ENCODE results near the gene LASP1.
A peak's percentile ranks its signal among the peaks of the same experiment; 100 is the strongest.

Gene LASP1

DNA sequence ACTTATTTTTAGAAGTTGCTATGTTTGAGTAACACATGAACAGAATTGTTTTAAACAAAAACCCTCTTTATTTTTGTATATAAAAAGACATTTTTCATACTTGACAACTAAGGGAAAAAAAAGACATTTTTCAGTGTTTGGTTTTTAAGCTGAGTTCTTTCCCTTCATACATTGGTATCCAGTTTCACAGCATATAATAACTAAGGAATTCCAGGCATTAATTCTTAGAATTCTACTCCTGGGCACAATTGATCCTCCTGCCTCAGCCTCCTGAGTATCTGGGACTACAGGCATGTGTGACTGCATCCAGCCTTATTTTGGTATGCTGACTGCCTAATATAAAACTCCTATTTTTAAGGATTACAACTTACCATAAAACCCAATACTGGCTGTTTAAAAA is 88.9 kb downstream of the LASP1 start:
- ChIA-PET POLR2A (interaction anchor here (0.6 to 1.7 kb wide), 9 partner anchors 8 to 206 kb away, joined by 3 to 6 read pairs (median 3); partner anchors contain the start of gene LASP1), CTCF (interaction anchor here (0.8 to 1.1 kb wide), 2 partner anchors 20 to 194 kb away, joined by 3 to 5 read pairs; no protein-coding TSS in a partner anchor)
- no peak for TF ChIP-seq CTCF (IDR thresholded peaks at IDR 0.05; ENCODE audit: insufficient read depth, low read length, missing control alignments)
- DNase-seq (ENCODE audit: low read depth, low spot score) = no peak
- no peak overlapping the region for H3K4me3 ChIP-seq (ENCODE audit: low read depth, low read length)

DNA sequence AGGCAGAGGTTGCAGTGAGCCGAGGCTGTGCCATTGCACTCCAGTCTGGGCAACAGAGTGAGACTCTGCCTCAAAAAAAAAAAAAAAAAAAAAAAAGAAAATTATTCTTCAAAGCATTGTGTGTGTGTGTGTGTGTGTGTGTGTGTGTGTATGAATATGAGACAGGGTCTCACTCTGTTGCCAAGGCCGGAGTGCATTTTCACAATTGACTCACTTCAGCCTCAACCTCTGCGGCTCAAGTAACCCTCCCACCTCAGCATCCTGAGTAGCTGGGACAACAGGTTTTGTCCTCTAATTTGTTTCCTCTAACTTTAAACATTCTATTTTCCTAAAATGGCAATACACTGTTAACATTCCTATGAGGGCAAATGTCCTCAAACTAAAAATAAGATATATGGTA is 89.7 kb downstream of the LASP1 start:
- no peak for TF ChIP-seq CTCF (IDR thresholded peaks at IDR 0.05; ENCODE audit: insufficient read depth, low read length, missing control alignments)
- CTCF ChIA-PET = no interaction called here

DNA sequence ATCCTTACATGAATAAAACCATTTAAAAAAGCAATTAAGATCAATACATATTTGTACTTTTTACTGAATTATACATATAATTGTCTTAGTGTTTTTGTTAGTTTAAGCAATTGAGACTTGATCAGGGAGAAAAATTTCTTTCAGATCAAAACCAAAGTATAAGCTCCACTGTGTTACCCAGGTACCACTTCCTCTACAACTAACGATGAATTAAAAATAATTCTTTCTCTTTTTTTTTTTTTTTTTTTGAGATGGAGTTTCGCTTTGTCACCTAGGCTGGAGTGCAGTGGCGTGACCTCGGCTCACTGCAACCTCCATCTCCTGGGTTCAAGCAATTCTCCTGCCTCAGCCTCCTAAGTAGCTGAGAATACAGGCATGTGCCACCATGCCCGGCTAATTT is 90.5 kb downstream of the LASP1 start:
- CTCF ChIA-PET = interaction anchor here (1.1 to 1.9 kb wide), 2 partner anchors 205 to 214 kb away, joined by 3 to 4 read pairs; no protein-coding TSS in a partner anchor
- no peak for DNase-seq (ENCODE audit: low read depth, low spot score)
- no peak for TF ChIP-seq CTCF (IDR thresholded peaks at IDR 0.05; ENCODE audit: insufficient read depth, low read length, missing control alignments)
- H3K4me3 ChIP-seq (ENCODE audit: low read depth, low read length) = no peak overlapping the region
- POLR2A ChIA-PET = no interaction called here

More for the DNA sequence above, 89.7 kb downstream of the LASP1 start:
- H3K4me3 ChIP-seq (ENCODE audit: low read depth, low read length) = no peak overlapping the region
- no peak for DNase-seq (ENCODE audit: low read depth, low spot score)
- POLR2A ChIA-PET = no interaction called here

DNA sequence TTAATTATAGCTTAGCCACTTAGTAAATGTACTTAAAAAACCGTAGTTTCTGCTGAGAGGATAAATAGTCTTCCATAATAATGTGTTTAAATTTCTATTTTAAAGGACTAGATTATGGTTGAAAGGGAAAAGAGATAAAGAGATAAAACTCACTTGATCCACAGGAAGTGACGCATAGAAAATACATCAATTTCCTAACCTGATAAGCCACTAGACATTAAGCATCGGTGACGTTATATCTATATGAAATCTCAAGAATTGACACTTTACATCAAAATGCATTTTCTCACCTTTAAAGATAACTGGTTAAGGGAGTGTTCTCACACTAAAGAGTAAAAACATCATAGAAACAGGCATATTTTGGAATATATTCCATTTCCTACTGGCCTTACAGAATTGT is 91.6 kb downstream of the LASP1 start:
- no peak overlapping the region for H3K4me3 ChIP-seq (ENCODE audit: low read depth, low read length)
- TF ChIP-seq CTCF (IDR thresholded peaks at IDR 0.05; ENCODE audit: insufficient read depth, low read length, missing control alignments) = no peak
- no peak for DNase-seq (ENCODE audit: low read depth, low spot score)
- CTCF ChIA-PET = interaction anchor here (1.1 to 1.9 kb wide), 2 partner anchors 204 to 213 kb away, joined by 3 to 4 read pairs; no protein-coding TSS in a partner anchor
- POLR2A ChIA-PET = no interaction called here

DNA sequence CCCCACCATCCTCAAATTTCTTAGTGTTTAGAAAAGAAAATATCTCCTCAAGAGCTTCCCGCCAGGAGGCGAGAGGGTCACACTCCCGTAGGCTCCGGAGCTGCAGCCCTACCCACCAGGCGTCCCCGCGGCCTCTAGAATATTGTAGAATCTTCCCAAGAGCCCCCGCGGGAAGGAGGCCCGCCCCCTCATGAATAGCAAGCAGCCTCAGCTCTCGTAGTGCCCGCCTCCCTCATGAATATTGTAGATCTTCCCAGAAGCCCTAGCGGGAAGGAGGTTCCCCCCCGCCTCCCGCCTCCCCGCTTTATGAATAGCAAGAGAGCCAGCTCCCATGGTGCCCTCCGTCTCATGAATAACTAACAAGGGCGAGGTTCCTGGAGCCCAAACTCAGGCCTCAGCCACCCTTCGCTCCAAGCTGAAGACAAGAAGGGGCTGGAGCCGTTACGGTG is 97.5 kb downstream of the LASP1 start, which contains the start of gene FBXO47:
FBXO47 (minus strand) TSS at position 114 of the 449 bp plus-strand sequence. CDS start 4,378 bp downstream, outside the sequence.
- no peak for TF ChIP-seq CTCF (IDR thresholded peaks at IDR 0.05; ENCODE audit: insufficient read depth, low read length, missing control alignments)
- CTCF ChIA-PET = interaction anchor here (1.1 kb wide), 2 partner anchors 16 to 186 kb away, joined by 3 to 4 read pairs; no protein-coding TSS in a partner anchor
- POLR2A ChIA-PET = interaction anchor here (0.8 to 1.0 kb wide), 2 partner anchors 9 to 16 kb away, joined by 3 read pairs; no protein-coding TSS in a partner anchor
- DNase-seq (ENCODE audit: low read depth, low spot score) = no peak
- peak within 1 kb of the TSS; percentile 27; the same call in 1 of the 2 replicates for H3K4me3 ChIP-seq (ENCODE audit: low read depth, low read length)

DNA sequence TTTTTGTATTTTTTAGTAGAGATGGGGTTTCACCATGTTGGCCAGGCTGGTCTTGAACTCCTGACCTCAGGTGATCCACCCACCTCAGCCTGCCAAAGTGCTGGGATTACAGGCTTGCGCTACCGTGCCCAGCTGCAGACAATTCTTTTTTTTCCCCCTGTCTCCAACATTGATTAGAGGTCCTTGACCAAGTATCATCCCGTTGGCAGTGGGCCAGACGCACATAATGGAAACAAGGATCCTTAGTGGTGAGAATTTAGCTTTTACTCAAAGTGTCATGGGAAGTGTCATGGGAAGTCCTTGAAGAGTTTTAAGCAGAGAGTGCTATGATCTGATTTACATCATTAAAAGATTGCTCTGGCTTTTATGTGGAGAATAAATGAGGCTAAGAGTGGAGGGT is 99.4 kb downstream of the LASP1 start:
- POLR2A ChIA-PET = interaction anchor here (0.7 kb wide), 1 partner anchor 11 kb away, joined by 4 read pairs; no protein-coding TSS in a partner anchor
- CTCF ChIA-PET = interaction anchor here (3.9 kb wide), 1 partner anchor 15 kb away, joined by 18 read pairs; no protein-coding TSS in a partner anchor
- DNase-seq (ENCODE audit: low read depth, low spot score) = no peak
- H3K4me3 ChIP-seq (ENCODE audit: low read depth, low read length) = no peak overlapping the region
- no peak for TF ChIP-seq CTCF (IDR thresholded peaks at IDR 0.05; ENCODE audit: insufficient read depth, low read length, missing control alignments)
